ENCODE measurements around the gene GNAQ. TPM values are rescaled to one million over a fixed set of nuclear protein-coding genes. Genes with fewer than 3 reads are reported as not detected.

Gene GNAQ
- total and polyA plus RNA-seq, 2 of the 13 experiments (the other 11 are each of a cell fraction or from before 2014, with no cell fraction given) = 16.5 to 17.7 TPM

GRCh38 chr9:78031893-78032729 lies 500 bp upstream of the GNAQ start (continued):
- TF ChIP-seq DNMT1 (CRISPR knock-in tag; IDR thresholded peaks at IDR 0.05) (no peak), SAFB2 (CRISPR knock-in tag; IDR thresholded peaks at IDR 0.05; ENCODE audit: borderline replicate concordance, low read depth) (no peak), MLX (CRISPR knock-in tag; IDR thresholded peaks at IDR 0.05) (no peak), MLXIP (CRISPR knock-in tag; IDR thresholded peaks at IDR 0.05; ENCODE audit: borderline replicate concordance) (no peak), ZSCAN5A (CRISPR knock-in tag; IDR thresholded peaks at IDR 0.05; ENCODE audit: borderline replicate concordance) (no peak), REL (CRISPR knock-in tag; conservative IDR thresholded peaks at IDR 0.05) (0 out of 2 replicates have a peak, but pooled peaks have one; percentile 23), IRF9 (CRISPR knock-in tag; IDR thresholded peaks at IDR 0.05; ENCODE audit: borderline replicate concordance) (no peak), ZNF704 (CRISPR knock-in tag; IDR thresholded peaks at IDR 0.05; ENCODE audit: borderline replicate concordance) (no peak), ZNF136 (CRISPR knock-in tag; IDR thresholded peaks at IDR 0.05; ENCODE audit: low read depth) (no peak), ZNF17 (CRISPR knock-in tag; IDR thresholded peaks at IDR 0.05) (no peak), ZNF503 (CRISPR knock-in tag; IDR thresholded peaks at IDR 0.05) (no peak), THAP11 (CRISPR knock-in tag; IDR thresholded peaks at IDR 0.05) (no peak; the same call in 1 of the 2 replicates), ZNF441 (CRISPR knock-in tag; IDR thresholded peaks at IDR 0.05; ENCODE audit: borderline replicate concordance) (no peak), HMGXB4 (CRISPR knock-in tag; IDR thresholded peaks at IDR 0.05; ENCODE audit: borderline replicate concordance in 1 of 2, low read depth in 1 of 2) (0 out of 4 replicates have a peak, but pooled peaks of 1 of the 2 experiments have one; percentile 28), SRSF9 (IDR thresholded peaks at IDR 0.05; ENCODE audit: borderline replicate concordance, insufficient read depth, low read depth, low read length, poor library complexity, severe bottlenecking) (no peak)

Measured in HepG2 (cell line).